Transverse colon (tissue), 4 donors: Measurements from ENCODE around the gene TRAPPC3L.

Source experiments
- CTCF ChIP-seq, 5 experiments: fragments of 200-600 bp in 3 of 5; fragments of 450-650 bp in 2 of 5; sonication (generic) in 3 of 5; IDR thresholded peaks; 1 replicate in 2 of 5; 2 replicates in 3 of 5; pipeline ENCODE4 v1.5.1; 2016 to 2017; ENCODE audit warnings: antibody characterized with exemption in 5 of 5, inconsistent platforms in 3 of 5, mild to moderate bottlenecking in 2 of 5, moderate library complexity in 1 of 5
- EP300 ChIP-seq: sonication (generic); formaldehyde crosslinking; IDR thresholded peaks from one replicate; pipeline ENCODE4 v1.6.1; 2017; ENCODE audit warnings: antibody characterized with exemption, low read depth
- POLR2A ChIP-seq: fragments of 450-650 bp; IDR thresholded peaks from one replicate; pipeline ENCODE4 v1.6.1; 2016; ENCODE audit warnings: antibody characterized with exemption, mild to moderate bottlenecking, moderate library complexity
- POLR2AphosphoS5 ChIP-seq, 3 donors: sonication (generic); formaldehyde crosslinking; IDR thresholded peaks; one replicate each; pipeline ENCODE4 v1.6.1; 2016; ENCODE audit warnings: antibody characterized with exemption in 3 of 3

DNA sequence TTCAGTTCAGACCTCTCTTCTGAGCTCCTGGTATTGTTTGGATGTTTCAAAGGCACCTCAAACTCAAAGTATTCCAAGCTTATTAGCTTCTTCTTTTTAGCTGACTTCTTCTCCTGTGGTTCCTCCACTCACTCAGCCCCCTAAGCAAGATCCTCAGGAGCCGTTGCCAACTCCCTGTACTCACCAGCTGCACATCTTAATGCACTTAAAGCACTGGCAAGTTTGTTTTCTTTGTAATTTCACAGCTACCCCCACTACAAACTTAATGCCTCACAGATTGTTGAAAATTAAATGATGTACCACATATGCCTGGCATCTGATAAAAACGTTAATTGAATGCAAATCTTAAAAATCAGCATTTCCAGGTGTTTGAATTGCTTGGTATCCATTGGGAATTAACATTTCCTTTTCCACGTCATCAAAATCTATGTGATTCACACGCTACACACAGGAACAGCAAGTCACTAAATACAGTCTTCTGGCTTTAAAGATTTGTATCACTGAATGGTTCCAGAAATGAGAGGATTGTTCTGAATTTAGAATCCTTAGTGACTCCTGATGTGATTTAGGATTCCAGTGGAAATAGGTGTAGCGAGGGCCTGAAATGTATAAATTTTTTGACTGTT lies 59.8 kb downstream of the TRAPPC3L start:
- no peak for TF ChIP-seq POLR2A
- TF ChIP-seq CTCF (IDR thresholded peaks at IDR 0.05), result no peak
- TF ChIP-seq POLR2AphosphoS5 (IDR thresholded peaks at IDR 0.05), result no peak
- no peak for TF ChIP-seq EP300
